ENCODE measurements around the gene HBM.
"Not testable (repeated sequence)": the region's sequence is repeated elsewhere in the genome, so short reads cannot be mapped to it uniquely, and the experiment has no call there.

HBM gene

DNA sequence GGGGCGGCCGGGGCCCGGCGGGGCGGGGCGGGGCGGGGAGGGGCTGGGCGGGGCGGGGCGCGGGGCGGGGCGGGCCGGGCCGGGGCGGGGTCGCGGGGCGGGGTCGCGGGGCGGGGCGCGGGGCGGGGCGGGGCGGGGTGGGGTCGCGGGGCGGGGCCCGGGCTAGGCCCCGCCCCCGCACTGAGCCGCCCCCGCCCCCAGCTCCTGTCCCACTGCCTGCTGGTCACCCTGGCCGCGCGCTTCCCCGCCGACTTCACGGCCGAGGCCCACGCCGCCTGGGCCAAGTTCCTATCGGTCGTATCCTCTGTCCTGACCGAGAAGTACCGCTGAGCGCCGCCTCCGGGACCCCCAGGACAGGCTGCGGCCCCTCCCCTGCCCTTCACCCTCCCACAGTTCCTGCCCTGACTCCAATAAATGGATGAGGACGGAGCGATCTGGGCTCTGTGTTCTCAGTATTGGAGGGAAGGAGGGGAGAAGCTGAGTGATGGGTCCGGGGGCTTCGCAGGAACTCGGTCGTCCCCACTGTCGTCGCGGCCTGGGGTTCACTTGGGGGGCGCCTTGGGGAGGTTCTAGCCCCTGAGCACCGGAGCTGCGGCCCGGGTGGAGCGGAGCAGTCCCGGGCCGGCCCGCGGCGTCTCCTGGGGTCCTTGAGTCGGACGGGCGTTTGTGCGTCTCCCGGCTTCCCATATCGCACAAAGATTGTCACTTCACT is 795 bp upstream of the HBM start:
- TF ChIP-seq, protein P1, sequence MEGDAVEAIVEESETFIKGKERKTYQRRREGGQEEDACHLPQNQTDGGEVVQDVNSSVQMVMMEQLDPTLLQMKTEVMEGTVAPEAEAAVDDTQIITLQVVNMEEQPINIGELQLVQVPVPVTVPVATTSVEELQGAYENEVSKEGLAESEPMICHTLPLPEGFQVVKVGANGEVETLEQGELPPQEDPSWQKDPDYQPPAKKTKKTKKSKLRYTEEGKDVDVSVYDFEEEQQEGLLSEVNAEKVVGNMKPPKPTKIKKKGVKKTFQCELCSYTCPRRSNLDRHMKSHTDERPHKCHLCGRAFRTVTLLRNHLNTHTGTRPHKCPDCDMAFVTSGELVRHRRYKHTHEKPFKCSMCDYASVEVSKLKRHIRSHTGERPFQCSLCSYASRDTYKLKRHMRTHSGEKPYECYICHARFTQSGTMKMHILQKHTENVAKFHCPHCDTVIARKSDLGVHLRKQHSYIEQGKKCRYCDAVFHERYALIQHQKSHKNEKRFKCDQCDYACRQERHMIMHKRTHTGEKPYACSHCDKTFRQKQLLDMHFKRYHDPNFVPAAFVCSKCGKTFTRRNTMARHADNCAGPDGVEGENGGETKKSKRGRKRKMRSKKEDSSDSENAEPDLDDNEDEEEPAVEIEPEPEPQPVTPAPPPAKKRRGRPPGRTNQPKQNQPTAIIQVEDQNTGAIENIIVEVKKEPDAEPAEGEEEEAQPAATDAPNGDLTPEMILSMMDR (IDR thresholded peaks at IDR 0.05; ENCODE audit: insufficient read depth, low read depth, low read length, missing control alignments): no peak
- no peak for DNase-seq (ENCODE audit: low read depth)
- H3K4me3 ChIP-seq (ENCODE audit: low read depth, low read length): no peak overlapping the region

DNA sequence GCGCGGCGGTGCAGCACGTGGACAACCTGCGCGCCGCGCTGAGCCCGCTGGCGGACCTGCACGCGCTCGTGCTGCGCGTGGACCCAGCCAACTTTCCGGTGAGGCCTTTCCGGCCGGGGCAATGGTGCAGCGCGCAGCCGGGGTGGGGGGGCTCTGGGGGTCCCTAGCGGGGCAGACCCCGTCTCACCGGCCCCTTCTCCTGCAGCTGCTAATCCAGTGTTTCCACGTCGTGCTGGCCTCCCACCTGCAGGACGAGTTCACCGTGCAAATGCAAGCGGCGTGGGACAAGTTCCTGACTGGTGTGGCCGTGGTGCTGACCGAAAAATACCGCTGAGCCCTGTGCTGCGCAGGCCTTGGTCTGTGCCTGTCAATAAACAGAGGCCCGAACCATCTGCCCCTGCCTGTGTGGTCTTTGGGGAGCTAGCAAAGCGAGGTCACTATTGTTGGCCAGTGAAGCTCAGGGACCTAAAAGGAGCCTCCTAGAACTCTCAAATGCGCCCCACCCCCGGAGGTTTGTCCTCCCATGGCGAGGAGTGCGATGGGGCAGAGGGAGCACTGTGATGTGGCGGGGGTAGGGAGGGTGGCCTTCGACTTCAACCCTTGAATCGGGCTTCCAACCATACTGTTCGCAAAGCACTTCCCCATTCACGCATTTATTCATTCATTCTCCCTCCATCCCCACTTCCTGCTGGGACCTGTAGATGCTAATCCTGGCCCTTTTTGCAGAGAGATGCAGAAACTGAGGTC is 770 bp downstream of the HBM start:
- TF ChIP-seq, protein P1 (IDR thresholded peaks at IDR 0.05; ENCODE audit: insufficient read depth, low read depth, low read length, missing control alignments): no peak
- no peak overlapping the region for H3K4me3 ChIP-seq (ENCODE audit: low read depth, low read length)
- DNase-seq (ENCODE audit: low read depth): no peak

DNA sequence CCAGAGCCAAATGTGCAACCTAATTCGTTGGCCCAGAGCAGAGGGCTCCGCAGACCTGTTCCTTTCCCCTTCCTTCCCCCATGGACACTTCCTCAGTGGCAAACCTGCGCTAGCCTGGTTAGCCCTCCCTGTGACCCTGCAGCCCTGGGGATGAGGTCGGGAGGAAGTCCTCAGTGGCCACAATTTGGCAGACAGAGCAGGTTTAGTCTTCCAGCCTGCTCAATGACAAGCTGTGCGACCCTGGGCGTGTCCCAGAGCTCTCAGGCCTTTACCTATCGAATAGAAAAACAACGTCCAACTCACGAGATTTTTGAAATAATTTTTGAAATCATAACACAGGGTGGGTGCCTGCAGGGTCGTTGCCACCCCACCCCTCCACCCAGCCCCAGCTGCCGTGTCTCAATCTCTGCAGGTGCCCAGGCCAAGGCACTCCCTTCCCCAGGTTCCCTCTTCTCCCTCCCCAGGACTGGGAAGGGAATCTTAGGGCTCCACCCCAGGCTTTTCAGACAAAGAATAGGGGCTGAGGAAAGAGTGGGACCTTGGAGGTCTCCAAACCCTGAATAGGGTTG is 1.4 kb downstream of the HBM start:
- TF ChIP-seq, protein P1 (IDR thresholded peaks at IDR 0.05; ENCODE audit: insufficient read depth, low read depth, low read length, missing control alignments): no peak
- no peak for DNase-seq (ENCODE audit: low read depth)

DNA sequence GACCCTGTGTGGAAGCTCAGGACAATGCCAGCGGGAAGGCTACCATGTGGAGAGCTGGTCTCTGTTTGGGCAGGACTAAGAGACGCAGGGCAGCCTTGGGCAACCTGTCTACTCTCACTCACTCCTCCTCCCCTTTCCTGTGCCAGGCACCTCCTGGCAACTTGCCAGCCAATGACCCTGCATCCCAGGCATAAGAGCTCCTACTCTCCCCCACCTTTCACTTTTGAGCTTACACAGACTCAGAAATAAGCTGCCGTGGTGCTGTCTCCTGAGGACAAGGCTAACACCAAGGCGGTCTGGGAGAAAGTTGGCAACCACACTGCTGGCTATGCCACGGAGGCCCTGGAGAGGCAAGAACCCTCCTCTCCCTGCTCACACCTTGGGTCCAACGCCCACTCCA is 2.6 kb downstream of the HBM start:
- DNase-seq (ENCODE audit: low read depth): no peak
- TF ChIP-seq, protein P1 (IDR thresholded peaks at IDR 0.05; ENCODE audit: insufficient read depth, low read depth, low read length, missing control alignments): no peak
- H3K4me3 ChIP-seq (ENCODE audit: low read depth, low read length): no peak overlapping the region

More for the DNA sequence above, 1.4 kb downstream of the HBM start:
- H3K4me3 ChIP-seq (ENCODE audit: low read depth, low read length): no peak overlapping the region

DNA sequence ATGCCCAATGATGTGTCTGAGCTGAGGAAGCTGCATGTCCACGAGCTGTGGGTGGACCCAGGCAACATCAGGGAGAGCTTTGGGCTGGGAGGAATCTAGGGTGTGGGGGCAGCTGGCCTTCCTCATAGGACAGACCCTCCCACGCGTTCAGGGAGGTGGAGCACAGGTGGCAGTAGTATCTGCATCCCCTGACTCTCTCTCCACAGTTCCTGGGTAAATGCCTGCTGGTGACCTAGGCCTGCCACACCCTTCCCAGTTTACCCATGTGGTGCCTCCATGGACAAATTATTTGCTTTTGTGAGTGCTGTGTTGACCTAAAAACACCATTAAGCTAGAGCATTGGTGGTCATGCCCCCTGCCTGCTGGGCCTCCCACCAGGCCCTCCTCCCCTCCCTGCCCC is 3.2 kb downstream of the HBM start:
- TF ChIP-seq, protein P1 (IDR thresholded peaks at IDR 0.05; ENCODE audit: insufficient read depth, low read depth, low read length, missing control alignments): no peak
- DNase-seq (ENCODE audit: low read depth): no peak
- H3K4me3 ChIP-seq (ENCODE audit: low read depth, low read length): no peak overlapping the region

DNA sequence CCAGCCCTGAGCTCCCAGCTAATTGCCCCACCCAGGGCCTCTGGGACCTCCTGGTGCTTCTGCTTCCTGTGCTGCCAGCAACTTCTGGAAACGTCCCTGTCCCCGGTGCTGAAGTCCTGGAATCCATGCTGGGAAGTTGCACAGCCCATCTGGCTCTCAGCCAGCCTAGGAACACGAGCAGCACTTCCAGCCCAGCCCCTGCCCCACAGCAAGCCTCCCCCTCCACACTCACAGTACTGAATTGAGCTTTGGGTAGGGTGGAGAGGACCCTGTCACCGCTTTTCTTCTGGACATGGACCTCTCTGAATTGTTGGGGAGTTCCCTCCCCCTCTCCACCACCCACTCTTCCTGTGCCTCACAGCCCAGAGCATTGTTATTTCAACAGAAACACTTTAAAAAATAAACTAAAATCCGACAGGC is 4.3 kb downstream of the HBM start:
- not testable (repeated sequence) for DNase-seq (ENCODE audit: low read depth)

DNA sequence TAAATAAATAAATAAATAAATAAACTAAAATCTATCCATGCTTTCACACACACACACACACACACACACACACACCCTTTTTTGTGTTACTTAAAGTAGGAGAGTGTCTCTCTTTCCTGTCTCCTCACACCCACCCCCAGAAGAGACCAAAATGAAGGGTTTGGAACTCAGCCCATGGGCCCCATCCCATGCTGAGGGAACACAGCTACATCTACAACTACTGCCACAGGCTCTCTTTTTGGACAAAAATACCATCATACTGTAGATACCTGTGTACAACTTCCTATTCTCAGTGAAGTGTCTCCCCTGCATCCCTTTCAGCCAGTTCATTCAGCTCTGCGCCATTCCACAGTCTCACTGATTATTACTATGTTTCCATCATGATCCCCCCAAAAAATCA is 5.0 kb downstream of the HBM start:
- H3K4me3 ChIP-seq (ENCODE audit: low read depth, low read length): no peak overlapping the region

More for the DNA sequence above, 4.3 kb downstream of the HBM start:
- not testable (repeated sequence) for H3K4me3 ChIP-seq (ENCODE audit: low read depth, low read length)

DNA sequence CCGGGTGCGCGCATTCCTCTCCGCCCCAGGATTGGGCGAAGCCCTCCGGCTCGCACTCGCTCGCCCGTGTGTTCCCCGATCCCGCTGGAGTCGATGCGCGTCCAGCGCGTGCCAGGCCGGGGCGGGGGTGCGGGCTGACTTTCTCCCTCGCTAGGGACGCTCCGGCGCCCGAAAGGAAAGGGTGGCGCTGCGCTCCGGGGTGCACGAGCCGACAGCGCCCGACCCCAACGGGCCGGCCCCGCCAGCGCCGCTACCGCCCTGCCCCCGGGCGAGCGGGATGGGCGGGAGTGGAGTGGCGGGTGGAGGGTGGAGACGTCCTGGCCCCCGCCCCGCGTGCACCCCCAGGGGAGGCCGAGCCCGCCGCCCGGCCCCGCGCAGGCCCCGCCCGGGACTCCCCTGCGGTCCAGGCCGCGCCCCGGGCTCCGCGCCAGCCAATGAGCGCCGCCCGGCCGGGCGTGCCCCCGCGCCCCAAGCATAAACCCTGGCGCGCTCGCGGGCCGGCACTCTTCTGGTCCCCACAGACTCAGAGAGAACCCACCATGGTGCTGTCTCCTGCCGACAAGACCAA is 6.7 kb downstream of the HBM start, which contains the start of gene HBA2:
TSS of gene HBA2 (plus strand) at position 503 of the 568 bp plus-strand sequence. CDS start at position 540, 37 bp downstream.
- H3K4me3 ChIP-seq (ENCODE audit: low read depth, low read length); DNase-seq (ENCODE audit: low read depth): not testable (repeated sequence)

More for the DNA sequence above, 5.0 kb downstream of the HBM start:
- DNase-seq (ENCODE audit: low read depth): no peak
- TF ChIP-seq, protein P1 (IDR thresholded peaks at IDR 0.05; ENCODE audit: insufficient read depth, low read depth, low read length, missing control alignments): no peak

DNA sequence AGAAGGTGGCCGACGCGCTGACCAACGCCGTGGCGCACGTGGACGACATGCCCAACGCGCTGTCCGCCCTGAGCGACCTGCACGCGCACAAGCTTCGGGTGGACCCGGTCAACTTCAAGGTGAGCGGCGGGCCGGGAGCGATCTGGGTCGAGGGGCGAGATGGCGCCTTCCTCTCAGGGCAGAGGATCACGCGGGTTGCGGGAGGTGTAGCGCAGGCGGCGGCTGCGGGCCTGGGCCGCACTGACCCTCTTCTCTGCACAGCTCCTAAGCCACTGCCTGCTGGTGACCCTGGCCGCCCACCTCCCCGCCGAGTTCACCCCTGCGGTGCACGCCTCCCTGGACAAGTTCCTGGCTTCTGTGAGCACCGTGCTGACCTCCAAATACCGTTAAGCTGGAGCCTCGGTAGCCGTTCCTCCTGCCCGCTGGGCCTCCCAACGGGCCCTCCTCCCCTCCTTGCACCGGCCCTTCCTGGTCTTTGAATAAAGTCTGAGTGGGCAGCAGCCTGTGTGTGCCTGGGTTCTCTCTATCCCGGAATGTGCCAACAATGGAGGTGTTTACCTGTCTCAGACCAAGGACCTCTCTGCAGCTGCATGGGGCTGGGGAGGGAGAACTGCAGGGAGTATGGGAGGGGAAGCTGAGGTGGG is 7.6 kb downstream of the HBM start:
- not testable (repeated sequence) for DNase-seq (ENCODE audit: low read depth); H3K4me3 ChIP-seq (ENCODE audit: low read depth, low read length)

Data from GM12865 (cell line).